Stimulated activated CD4-positive, alpha-beta T cell treated with anti-CD3 and anti-CD28 coated beads, Interleukin-4, amount 100 ng/mL, for 1 hour (primary cell): ENCODE data around the gene GFOD1.
"Not testable (repeated sequence)": the region's sequence is repeated elsewhere in the genome, so short reads cannot be mapped to it uniquely, and the experiment has no call there.

Experiments used
- DNase-seq: peaks from one replicate; pipeline ENCODE4 v3.0.0-alpha.2; 2020

Gene GFOD1

GRCh38 chr6:13463328-13463717 lies 24.1 kb downstream of the GFOD1 start:
- DNase-seq: no peak

- DNase-seq: no peak
Observed at GRCh38 chr6:13462458-13463327, 24.7 kb downstream of the GFOD1 start.

GRCh38 chr6:13461805-13462204 lies 25.6 kb downstream of the GFOD1 start:
- DNase-seq: no peak

- no peak for DNase-seq
Observed at GRCh38 chr6:13461307-13461706, 26.1 kb downstream of the GFOD1 start.

- DNase-seq: not testable (repeated sequence)
Observed at GRCh38 chr6:13460289-13460688, 27.1 kb downstream of the GFOD1 start.

GRCh38 chr6:13457577-13457976 lies 29.8 kb downstream of the GFOD1 start:
- no peak for DNase-seq

GRCh38 chr6:13455552-13455966 lies 31.8 kb downstream of the GFOD1 start:
- DNase-seq: no peak

GRCh38 chr6:13454286-13455221 lies 32.8 kb downstream of the GFOD1 start:
- peak; percentile 71 for DNase-seq

GRCh38 chr6:13453771-13454251 lies 33.6 kb downstream of the GFOD1 start:
- DNase-seq: peak; percentile 27

GRCh38 chr6:13453153-13453552 lies 34.2 kb downstream of the GFOD1 start:
- DNase-seq: no peak

GRCh38 chr6:13452346-13453117 lies 34.9 kb downstream of the GFOD1 start:
- no peak for DNase-seq

GRCh38 chr6:13451181-13451895 lies 36.1 kb downstream of the GFOD1 start:
- DNase-seq: no peak

GRCh38 chr6:13450628-13451027 lies 36.8 kb downstream of the GFOD1 start:
- no peak for DNase-seq

GRCh38 chr6:13447949-13448724 lies 39.3 kb downstream of the GFOD1 start:
- no peak for DNase-seq

GRCh38 chr6:13446381-13446780 lies 41.0 kb downstream of the GFOD1 start:
- no peak for DNase-seq

- DNase-seq: no peak
Observed at GRCh38 chr6:13445744-13446115, 41.7 kb downstream of the GFOD1 start.

GRCh38 chr6:13445005-13445743 lies 42.2 kb downstream of the GFOD1 start:
- DNase-seq: peak; percentile 39

GRCh38 chr6:13444604-13445003 lies 42.8 kb downstream of the GFOD1 start:
- no peak for DNase-seq

GRCh38 chr6:13443978-13444377 lies 43.4 kb downstream of the GFOD1 start:
- not testable (repeated sequence) for DNase-seq

GRCh38 chr6:13441778-13442177 lies 45.6 kb downstream of the GFOD1 start:
- no peak for DNase-seq

- no peak for DNase-seq
Observed at GRCh38 chr6:13439644-13440043, 47.8 kb downstream of the GFOD1 start.
